CD4-positive, alpha-beta T cell treated with Interleukin-12 subunit alpha and Interleukin-12 subunit beta, for 1 hour (primary cell): ENCODE results near the gene CDH23.

Experiments
- DNase-seq: peaks from one replicate; pipeline ENCODE4 v3.0.0-alpha.2; 2020

Gene CDH23

GRCh38 chr10:71392791-71393781 is 3.6 kb upstream of the CDH23 start:
- DNase-seq: no peak

- DNase-seq: no peak
Measured at GRCh38 chr10:71393841-71394475, 2.8 kb upstream of the CDH23 start.

- DNase-seq: no peak
Measured at GRCh38 chr10:71394926-71395562, 1.7 kb upstream of the CDH23 start.

GRCh38 chr10:71395621-71396020 is 1.1 kb upstream of the CDH23 start:
- DNase-seq: no peak

GRCh38 chr10:71396084-71396710 is 523 bp upstream of the CDH23 start:
- peak; percentile 25 for DNase-seq

- no peak for DNase-seq
Measured at GRCh38 chr10:71397296-71398212, 834 bp downstream of the CDH23 start.

GRCh38 chr10:71398976-71399375 is 2.3 kb downstream of the CDH23 start:
- no peak for DNase-seq

GRCh38 chr10:71399946-71400345 is 3.2 kb downstream of the CDH23 start:
- DNase-seq: no peak

GRCh38 chr10:71401056-71401455 is 4.3 kb downstream of the CDH23 start:
- DNase-seq: no peak

- DNase-seq: no peak
Measured at GRCh38 chr10:71402005-71402404, 5.3 kb downstream of the CDH23 start.

GRCh38 chr10:71404503-71405295 is 8.0 kb downstream of the CDH23 start:
- no peak for DNase-seq

GRCh38 chr10:71406878-71407277 is 10.2 kb downstream of the CDH23 start:
- DNase-seq: no peak

GRCh38 chr10:71408436-71409225 is 11.9 kb downstream of the CDH23 start:
- no peak for DNase-seq

GRCh38 chr10:71409516-71410104 is 12.9 kb downstream of the CDH23 start:
- no peak for DNase-seq

GRCh38 chr10:71413581-71413980 is 16.9 kb downstream of the CDH23 start:
- DNase-seq: no peak

- no peak for DNase-seq
Measured at GRCh38 chr10:71414359-71414758, 17.6 kb downstream of the CDH23 start.

GRCh38 chr10:71419002-71419540 is 22.4 kb downstream of the CDH23 start:
- no peak for DNase-seq

GRCh38 chr10:71419750-71420149 is 23.0 kb downstream of the CDH23 start:
- no peak for DNase-seq

GRCh38 chr10:71421075-71421434 is 24.3 kb downstream of the CDH23 start:
- DNase-seq: no peak

- no peak for DNase-seq
Measured at GRCh38 chr10:71423250-71423649, 26.5 kb downstream of the CDH23 start.
